ENCODE results near the gene CAV3. TPM values are rescaled to one million over a fixed set of nuclear protein-coding genes. Genes with fewer than 3 reads are reported as not detected.
A peak's percentile ranks its signal among the peaks of the same experiment; 100 is the strongest.

The CAV3 gene
- total RNA-seq, 1 donor from 2014 or later, result not detected

- Histone ChIP-seq H3K4me3 (ENCODE audit: insufficient read depth, low read depth, low read length) (no peak overlapping the region), H3K9me3 (ENCODE audit: insufficient read depth, low read depth, low read length) (no peaks in the 10 kb centered on the region), H3K4me2 (ENCODE audit: low read length) (no peak overlapping the region), H3K27me3 (ENCODE audit: insufficient read depth, low read length) (no peaks in the 10 kb centered on the region), H3K36me3 (ENCODE audit: insufficient read depth, low read length) (no peaks in the 10 kb centered on the region), H4K20me1 (ENCODE audit: insufficient read depth, low read length) (no peaks in the 10 kb centered on the region), H3K27ac (ENCODE audit: low read depth, low read length) (no peak overlapping the region), H2AFZ (ENCODE audit: low read depth, low read length) (no peak overlapping the region), H3K9ac (ENCODE audit: low read length) (peak overlapping the region; percentile 59), H3K4me1 (ENCODE audit: insufficient read depth, low read length) (peaks cover 24% of the 10 kb centered on the region), H3K79me2 (ENCODE audit: insufficient read depth, low read length) (no peaks in the 10 kb centered on the region)
- TF ChIP-seq CTCF (IDR thresholded peaks at IDR 0.05; ENCODE audit: insufficient read depth, low read depth, low read length) (no peak), EZH2 (IDR thresholded peaks at IDR 0.05; ENCODE audit: insufficient read depth, low read length) (no peak)
- Mint-ChIP-seq H3K9me3 (ENCODE audit: unreplicated experiment) (no peaks in the 10 kb centered on the region), H3K4me1 (ENCODE audit: low read depth, unreplicated experiment) (peaks cover 8% of the 10 kb centered on the region), H3K27ac (ENCODE audit: unreplicated experiment) (no peak overlapping the region), H3K36me3 (ENCODE audit: low read depth, unreplicated experiment) (no peaks in the 10 kb centered on the region), H3K27me3 (ENCODE audit: low read depth, unreplicated experiment) (peaks cover 4% of the 10 kb centered on the region), H3K4me3 (ENCODE audit: unreplicated experiment) (no peak overlapping the region)
- DNase-seq (ENCODE audit: low read depth), result no peak
- FAIRE-seq, result no peak
Observed at GRCh38 chr3:8775181-8775580, 41.6 kb downstream of the CAV3 start.

- Mint-ChIP-seq H3K36me3 (ENCODE audit: low read depth, unreplicated experiment) (no peaks in the 10 kb centered on the region), H3K9me3 (ENCODE audit: unreplicated experiment) (no peaks in the 10 kb centered on the region), H3K4me3 (ENCODE audit: unreplicated experiment) (no peak overlapping the region), H3K4me1 (ENCODE audit: low read depth, unreplicated experiment) (peaks cover 8% of the 10 kb centered on the region), H3K27me3 (ENCODE audit: low read depth, unreplicated experiment) (peaks cover 4% of the 10 kb centered on the region), H3K27ac (ENCODE audit: unreplicated experiment) (peak overlapping the region; percentile 60)
- DNase-seq (ENCODE audit: low read depth), result no peak
- Histone ChIP-seq H3K79me2 (ENCODE audit: insufficient read depth, low read length) (no peaks in the 10 kb centered on the region), H4K20me1 (ENCODE audit: insufficient read depth, low read length) (no peaks in the 10 kb centered on the region), H3K9me3 (ENCODE audit: insufficient read depth, low read depth, low read length) (no peaks in the 10 kb centered on the region), H3K27ac (ENCODE audit: low read depth, low read length) (peak overlapping the region; percentile 90), H3K4me3 (ENCODE audit: insufficient read depth, low read depth, low read length) (no peak overlapping the region), H2AFZ (ENCODE audit: low read depth, low read length) (no peak overlapping the region), H3K36me3 (ENCODE audit: insufficient read depth, low read length) (no peaks in the 10 kb centered on the region), H3K4me2 (ENCODE audit: low read length) (no peak overlapping the region), H3K9ac (ENCODE audit: low read length) (peak overlapping the region; percentile 59), H3K4me1 (ENCODE audit: insufficient read depth, low read length) (peaks cover 21% of the 10 kb centered on the region), H3K27me3 (ENCODE audit: insufficient read depth, low read length) (no peaks in the 10 kb centered on the region)
- FAIRE-seq, result no peak
- TF ChIP-seq EZH2 (IDR thresholded peaks at IDR 0.05; ENCODE audit: insufficient read depth, low read length), result no peak
- no peak for TF ChIP-seq CTCF (IDR thresholded peaks at IDR 0.05; ENCODE audit: insufficient read depth, low read depth, low read length)
Observed at GRCh38 chr3:8775602-8776001, 42.0 kb downstream of the CAV3 start.

GRCh38 chr3:8776406-8776805 is 42.8 kb downstream of the CAV3 start:
- H3K27me3 ChIP-seq (ENCODE audit: insufficient read depth, low read length), result no peaks in the 10 kb centered on the region
- H3K4me2 ChIP-seq (ENCODE audit: low read length), result peak overlapping the region; percentile 42
- H3K36me3 ChIP-seq (ENCODE audit: insufficient read depth, low read length), result no peaks in the 10 kb centered on the region
- no peak overlapping the region for H3K4me3 ChIP-seq (ENCODE audit: insufficient read depth, low read depth, low read length)
- H3K79me2 ChIP-seq (ENCODE audit: insufficient read depth, low read length), result no peaks in the 10 kb centered on the region
- no peak overlapping the region for H3K4me3 Mint-ChIP-seq (ENCODE audit: unreplicated experiment)
- H2AFZ ChIP-seq (ENCODE audit: low read depth, low read length), result no peak overlapping the region
- no peaks in the 10 kb centered on the region for H4K20me1 ChIP-seq (ENCODE audit: insufficient read depth, low read length)
- peak overlapping the region; percentile 73 for H3K9ac ChIP-seq (ENCODE audit: low read length)
- peaks cover 8% of the 10 kb centered on the region for H3K4me1 Mint-ChIP-seq (ENCODE audit: low read depth, unreplicated experiment)
- peaks cover 4% of the 10 kb centered on the region for H3K27me3 Mint-ChIP-seq (ENCODE audit: low read depth, unreplicated experiment)
- no peaks in the 10 kb centered on the region for H3K9me3 Mint-ChIP-seq (ENCODE audit: unreplicated experiment)
- H3K27ac ChIP-seq (ENCODE audit: low read depth, low read length), result peak overlapping the region; percentile 90
- TF ChIP-seq CTCF (IDR thresholded peaks at IDR 0.05; ENCODE audit: insufficient read depth, low read depth, low read length), result no peak
- no peak for TF ChIP-seq EZH2 (IDR thresholded peaks at IDR 0.05; ENCODE audit: insufficient read depth, low read length)
- no peaks in the 10 kb centered on the region for H3K36me3 Mint-ChIP-seq (ENCODE audit: low read depth, unreplicated experiment)
- H3K4me1 ChIP-seq (ENCODE audit: insufficient read depth, low read length), result peaks cover 21% of the 10 kb centered on the region
- H3K9me3 ChIP-seq (ENCODE audit: insufficient read depth, low read depth, low read length), result no peaks in the 10 kb centered on the region
- H3K27ac Mint-ChIP-seq (ENCODE audit: unreplicated experiment), result no peak overlapping the region
- DNase-seq (ENCODE audit: low read depth) (peak; percentile 94), FAIRE-seq (peak; percentile 81)
